Effector CD4-positive, alpha-beta T cell (primary cell): ENCODE measurements around the gene RBFOX2.
"Not testable (repeated sequence)": the region's sequence is repeated elsewhere in the genome, so short reads cannot be mapped to it uniquely, and the experiment has no call there.

Source experiments
- DNase-seq: peaks from one replicate; pipeline ENCODE4 v3.0.0-alpha.2; 2020

The RBFOX2 gene

DNA sequence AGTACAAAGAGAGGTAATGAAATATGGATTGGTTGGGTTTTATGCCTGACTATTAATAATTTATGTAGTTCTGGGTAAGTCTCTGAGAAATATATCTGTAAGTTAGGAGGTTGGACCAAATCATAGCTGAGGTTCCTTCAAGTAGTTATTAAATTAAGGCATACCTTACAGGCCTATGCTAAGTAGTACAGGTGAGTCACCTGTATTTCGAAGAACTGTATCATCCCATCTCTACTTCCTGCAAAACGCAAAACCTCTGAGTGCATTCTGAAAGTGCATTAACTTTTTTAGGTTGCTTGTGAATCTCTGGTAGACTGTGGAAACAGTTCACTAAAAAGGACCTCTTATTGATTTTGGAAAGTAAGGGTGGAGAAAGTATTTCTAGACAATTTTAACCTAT lies 273.9 kb downstream of the RBFOX2 start:
- no peak for DNase-seq

DNA sequence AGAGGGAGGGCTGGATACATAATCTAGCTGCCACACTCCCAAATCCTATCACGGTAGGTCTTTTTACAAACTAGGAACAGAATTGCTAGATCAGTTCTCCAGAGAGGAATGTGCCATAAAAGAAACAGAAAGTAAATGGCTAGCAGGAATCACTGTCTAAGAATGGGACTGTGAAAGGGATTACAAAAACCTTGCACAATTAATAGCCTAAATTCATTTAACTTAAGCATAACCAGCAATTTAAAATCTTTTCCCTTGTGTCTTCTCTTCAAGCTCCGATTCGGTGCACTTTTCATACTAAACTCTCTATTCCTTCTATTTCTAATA lies 275.8 kb downstream of the RBFOX2 start:
- DNase-seq = no peak

- no peak for DNase-seq
These were observed 276.4 kb downstream of the RBFOX2 start for GRCh38 chr22:35752006-35752862.

DNA sequence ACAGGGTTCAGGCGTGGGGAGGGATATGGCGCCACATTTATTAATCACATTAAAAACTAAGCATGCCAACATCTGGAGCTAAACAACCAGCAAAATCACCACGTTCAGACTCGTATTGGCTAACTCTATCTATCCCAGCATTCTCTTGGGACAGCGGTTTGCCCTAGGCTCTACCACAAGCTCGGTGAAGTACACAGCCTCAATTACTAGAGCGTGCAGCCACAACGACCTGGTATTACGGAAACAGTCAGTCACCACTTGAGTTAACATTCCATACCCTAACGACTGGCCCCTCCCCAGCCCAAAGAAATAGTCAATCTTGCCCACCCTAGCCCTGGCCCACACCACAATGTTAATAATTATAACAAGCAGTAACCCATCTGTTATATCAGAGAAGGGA lies 278.8 kb downstream of the RBFOX2 start:
- DNase-seq = no peak

DNA sequence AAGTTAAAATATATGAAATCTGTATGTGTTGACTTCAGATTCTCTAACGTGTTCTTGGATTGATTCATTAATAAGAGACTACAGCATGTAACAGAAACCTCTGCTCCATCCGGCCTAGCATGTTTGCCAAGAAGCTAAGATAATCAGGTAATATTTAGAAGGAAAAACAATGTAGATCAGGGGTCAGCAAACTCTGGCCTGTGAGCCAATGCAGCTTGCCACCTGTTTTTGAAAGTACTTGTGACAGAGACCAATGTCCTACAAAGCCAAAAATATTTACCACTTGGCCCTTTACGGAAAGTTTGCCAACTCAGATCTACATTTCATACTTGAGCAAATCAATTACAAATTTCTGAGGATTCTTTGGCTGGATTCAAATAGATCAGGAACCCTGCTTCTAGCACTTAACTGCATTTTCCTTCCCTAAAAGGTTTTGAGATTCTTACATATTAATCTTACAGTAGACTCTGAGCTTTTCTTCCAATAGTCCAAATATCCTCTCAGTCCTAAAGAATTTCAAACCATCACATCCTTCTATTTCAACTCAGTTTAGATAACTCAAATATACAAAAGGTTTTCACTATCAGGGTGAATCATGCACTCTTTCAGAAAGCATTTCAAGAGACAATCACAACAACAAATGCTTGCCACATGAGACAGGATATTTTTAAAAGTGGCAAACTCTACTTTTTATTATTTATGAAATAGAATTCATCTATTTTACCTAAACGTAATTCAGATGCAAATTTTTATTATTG lies 281.5 kb downstream of the RBFOX2 start:
- no peak for DNase-seq

- DNase-seq = no peak
These were observed 282.4 kb downstream of the RBFOX2 start for GRCh38 chr22:35746248-35746647.

GRCh38 chr22:35743326-35743860 lies 285.2 kb downstream of the RBFOX2 start:
- DNase-seq = no peak

GRCh38 chr22:35742342-35743100 lies 286.1 kb downstream of the RBFOX2 start:
- no peak for DNase-seq

DNA sequence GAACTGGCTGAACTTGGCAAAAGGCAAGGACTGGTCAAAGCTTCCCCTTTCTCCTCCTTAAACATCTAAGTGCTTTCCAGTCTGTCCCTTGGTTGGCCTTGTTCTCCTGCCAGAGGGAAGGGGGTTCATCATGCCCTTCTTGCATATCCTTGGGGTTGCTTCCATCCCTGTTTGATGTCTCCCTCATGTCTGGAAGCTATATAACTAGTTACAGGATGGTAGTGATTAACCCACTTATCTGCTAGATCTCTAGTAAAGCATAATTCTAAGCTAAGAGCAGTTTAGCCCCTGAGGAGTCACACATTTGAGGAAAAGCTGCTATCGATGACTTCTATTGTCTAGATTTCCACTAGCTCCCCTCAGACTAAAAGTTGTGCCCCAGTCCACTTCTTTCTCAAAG lies 288.0 kb downstream of the RBFOX2 start:
- no peak for DNase-seq

- DNase-seq = no peak
These were observed 288.7 kb downstream of the RBFOX2 start for GRCh38 chr22:35739931-35740380.

GRCh38 chr22:35739076-35739930 lies 289.3 kb downstream of the RBFOX2 start:
- DNase-seq = no peak

DNA sequence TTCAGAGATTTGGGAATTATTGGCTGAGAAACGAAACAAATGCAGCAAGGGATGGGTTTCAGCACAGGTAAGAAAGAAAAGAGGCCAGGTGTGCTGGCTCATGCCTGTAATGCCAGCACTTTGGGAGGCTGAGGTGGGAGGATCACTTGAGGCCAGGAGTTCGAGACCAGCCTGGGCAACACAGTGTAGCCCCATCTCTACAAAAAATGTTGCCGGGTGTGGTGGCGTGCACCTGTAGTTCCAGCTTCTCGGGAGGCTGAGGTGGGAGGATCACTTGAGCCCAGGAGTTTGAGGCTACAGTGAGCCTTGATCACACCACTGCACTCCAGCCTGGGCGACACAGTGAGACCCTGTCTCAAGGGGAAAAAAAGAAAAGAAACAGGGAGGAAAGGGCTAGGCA lies 290.7 kb downstream of the RBFOX2 start:
- DNase-seq = not testable (repeated sequence)

DNA sequence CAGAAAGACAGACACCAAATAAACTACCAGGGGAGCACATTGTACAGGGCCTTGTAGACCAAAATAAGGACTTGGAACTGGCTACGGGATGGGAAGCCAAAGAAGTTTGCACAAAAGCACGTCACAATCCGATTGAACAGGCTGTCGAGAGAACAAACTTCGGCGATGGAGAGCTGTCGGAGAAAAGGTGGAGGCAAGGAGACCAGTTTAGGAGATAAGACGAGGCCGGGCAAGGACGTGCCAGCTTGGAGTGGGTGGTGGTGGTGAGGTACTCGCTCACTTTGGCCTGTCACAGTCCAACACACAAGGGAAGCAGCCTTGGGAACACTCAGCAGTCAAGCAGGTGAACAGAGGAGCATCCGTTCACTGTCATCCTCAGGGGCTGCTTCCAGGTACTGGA lies 291.9 kb downstream of the RBFOX2 start:
- DNase-seq = no peak

- no peak for DNase-seq
These were observed 292.5 kb downstream of the RBFOX2 start for GRCh38 chr22:35736166-35736565.

DNA sequence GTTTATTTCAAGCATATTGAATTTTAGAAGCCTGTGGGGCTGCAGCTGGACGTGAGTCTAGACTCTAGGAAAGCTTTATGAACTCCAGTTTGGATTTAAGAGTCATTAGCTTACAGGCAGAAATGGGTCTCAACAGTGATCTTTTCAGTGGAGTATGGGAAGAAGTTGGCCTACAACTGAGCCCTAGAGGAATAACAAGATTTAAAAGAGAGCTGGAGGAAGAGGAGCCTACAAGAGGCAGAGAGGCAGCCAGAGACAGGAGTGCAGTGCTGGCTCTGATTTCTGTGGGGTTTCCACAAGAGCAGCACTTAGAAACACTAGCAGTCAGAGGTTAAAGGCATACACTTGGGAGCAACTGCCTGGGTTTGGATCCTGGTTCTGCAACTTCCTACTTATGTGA lies 293.1 kb downstream of the RBFOX2 start:
- DNase-seq = no peak

DNA sequence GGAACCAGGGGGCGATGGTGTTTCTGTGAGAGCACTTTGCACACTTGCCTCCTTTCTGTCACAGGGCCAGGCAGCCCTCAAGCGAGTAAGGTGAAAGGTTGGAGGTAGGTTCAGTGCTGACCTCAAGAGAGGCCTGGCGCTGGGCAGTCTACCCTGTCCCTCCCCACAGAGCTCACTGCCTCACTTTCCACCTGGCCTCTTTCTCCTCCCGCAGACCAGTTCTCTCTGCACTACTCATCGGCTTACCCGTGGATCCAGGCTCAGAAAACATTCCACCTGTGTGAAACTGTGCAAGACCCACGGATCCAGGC lies 294.2 kb downstream of the RBFOX2 start:
- DNase-seq = no peak

- no peak for DNase-seq
These were observed 294.7 kb downstream of the RBFOX2 start for GRCh38 chr22:35733791-35734516.

GRCh38 chr22:35733036-35733435 lies 295.6 kb downstream of the RBFOX2 start:
- DNase-seq = no peak

- no peak for DNase-seq
These were observed 296.5 kb downstream of the RBFOX2 start for GRCh38 chr22:35732116-35732515.

GRCh38 chr22:35731321-35731720 lies 297.3 kb downstream of the RBFOX2 start:
- DNase-seq = no peak

GRCh38 chr22:35729309-35729698 lies 299.3 kb downstream of the RBFOX2 start:
- no peak for DNase-seq
